Upper lobe of left lung (tissue), 6 donors: Measurements from ENCODE around the gene FOXP1. TPM values are rescaled to one million over a fixed set of nuclear protein-coding genes. Genes with fewer than 3 reads are reported as not detected.

ENCODE experiments used
- ATAC-seq, 2 donors: fragments of 200-7000 bp; cut with Tn5 transposase; one replicate each; pipeline ENCODE4 v1.9.1; 2022; ENCODE audit warnings: mild to moderate bottlenecking in 2 of 2, moderate library complexity in 2 of 2; ENCODE audit not compliant: low FRiP score in 2 of 2
- DNase-seq, 2 donors: peaks; one replicate each; pipeline ENCODE4 v3.0.0-alpha.2; 2019 to 2020
- H3K27ac ChIP-seq, 4 donors: fragments of 200-600 bp; sonication (generic); one replicate each; pipeline ENCODE4 v1.5.1; 2016 to 2019
- H3K27me3 ChIP-seq, 4 donors: fragments of 200-600 bp; sonication (generic); one replicate each; pipeline ENCODE4 v1.5.1; 2017 to 2019
- H3K36me3 ChIP-seq, 4 donors: fragments of 200-600 bp; sonication (generic); one replicate each; pipeline ENCODE4 v1.5.1; 2016 to 2019
- H3K4me1 ChIP-seq, 4 donors: fragments of 200-600 bp; sonication (generic); one replicate each; pipeline ENCODE4 v1.5.1; 2018 to 2019
- H3K4me3 ChIP-seq, 4 donors: fragments of 200-600 bp; sonication (generic); one replicate each; pipeline ENCODE4 v1.5.1; 2017 to 2019; ENCODE audit warnings: mild to moderate bottlenecking in 2 of 4, moderate library complexity in 1 of 4
- H3K9me3 ChIP-seq, 4 donors: fragments of 200-600 bp; sonication (generic); one replicate each; pipeline ENCODE4 v1.5.1; 2018 to 2019
- CTCF ChIP-seq, 6 experiments: fragments of 450-650 bp in 4 of 6; fragments of 200-600 bp in 2 of 6; sonication (generic) in 2 of 6; IDR thresholded peaks; one replicate each; pipeline ENCODE4 v1.5.1; 2016 to 2019; ENCODE audit warnings: antibody characterized with exemption in 6 of 6
- EP300 ChIP-seq, 4 donors: sonication (generic); formaldehyde crosslinking; IDR thresholded peaks; one replicate each; pipeline ENCODE4 v1.5.1; 2017; ENCODE audit warnings: antibody characterized with exemption in 4 of 4, control low read depth in 2 of 4
- POLR2A ChIP-seq, 4 donors: fragments of 450-650 bp; IDR thresholded peaks; one replicate each; pipeline ENCODE4 v1.5.1; 2016 to 2017; ENCODE audit warnings: antibody characterized with exemption in 4 of 4, mild to moderate bottlenecking in 2 of 4
- POLR2AphosphoS5 ChIP-seq, 2 donors: sonication (generic); formaldehyde crosslinking; IDR thresholded peaks; one replicate each; pipeline ENCODE4 v1.5.1; 2017; ENCODE audit warnings: antibody characterized with exemption in 2 of 2
- WGBS, 2 donors: methylation state at CpG; one replicate each; pipeline ENCODE4 v1.1.5; 2017 to 2018; 5-methylcytosine and 5-hydroxymethylcytosine counted together
- total RNA-seq, 6 donors: library from RNA; depleted of rRNA in 4 of 6; stranded (reverse); fragments of >200 nt in 4 of 6; gene quantifications; one replicate each; pipeline versions ENCODE4 v1.1.0 to v1.2.1, GENCODE V29; 2016 to 2021
- donor health status: DM: no; HTN: no; CAD: no; lungs with moderate emphysema.
- donor health status: DM: no; HTN: yes; CAD: no; lungs with severe emphysema.

The FOXP1 gene
- total RNA-seq, 6 donors from 2014 or later = 103 to 248 (median 134) TPM

- no peak for ATAC-seq
- Histone ChIP-seq H3K4me3 (no peak overlapping the region), H3K27ac (no peak overlapping the region), H3K27me3 (no peaks in the 10 kb centered on the region), H3K9me3 (no peaks in the 10 kb centered on the region), H3K4me1 (no peaks in the 10 kb centered on the region), H3K36me3 (no peaks in the 10 kb centered on the region)
- no peak for DNase-seq
- TF ChIP-seq POLR2A (IDR thresholded peaks at IDR 0.05) = no peak
- TF ChIP-seq EP300 (IDR thresholded peaks at IDR 0.05) = no peak
- TF ChIP-seq POLR2AphosphoS5 (IDR thresholded peaks at IDR 0.05) = no peak
- TF ChIP-seq CTCF (IDR thresholded peaks at IDR 0.05) = no peak
- WGBS, 2 donors = 75 to 77% methylated on average over 2 of the region's 2 CpGs
These were observed 396.7 kb downstream of the FOXP1 start for GRCh38 chr3:71186801-71187200.

DNA sequence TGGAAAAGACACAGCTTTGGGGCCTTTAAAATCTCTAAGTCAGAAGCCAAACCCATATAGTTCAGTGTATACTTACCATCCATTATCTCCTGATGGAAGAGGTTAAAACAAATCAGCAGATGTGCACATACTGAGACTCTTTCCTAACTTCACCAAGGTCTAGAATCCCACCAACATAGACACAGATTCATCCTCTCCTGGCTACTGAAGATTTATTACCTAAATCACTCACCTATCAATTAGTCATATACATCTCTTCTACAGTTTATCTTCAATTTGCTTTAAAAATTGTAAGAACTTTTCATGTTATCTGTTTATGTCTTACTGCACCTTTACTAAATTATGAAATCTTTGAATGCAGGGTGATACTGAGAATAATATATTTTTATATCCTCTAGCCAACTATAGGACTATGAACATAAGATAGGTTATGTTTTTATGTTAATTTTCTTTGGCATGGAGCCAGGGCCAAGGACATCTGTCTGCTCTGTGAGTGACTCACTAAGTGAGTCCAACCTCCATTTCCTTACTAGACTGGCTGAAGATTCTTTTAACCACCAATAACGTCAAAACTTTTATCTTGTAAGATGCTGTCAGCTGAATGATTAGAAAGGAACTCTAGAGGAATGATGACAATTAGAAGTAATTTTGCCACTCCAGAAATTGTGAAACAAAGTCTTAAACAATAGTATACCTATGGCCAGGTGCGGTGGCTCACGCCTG is 397.6 kb downstream of the FOXP1 start:
- DNase-seq = no peak
- WGBS, 2 donors = 81 to 83% methylated on average over 3 of the region's 3 CpGs
- ATAC-seq = no peak
- no peak overlapping the region for H3K4me3 ChIP-seq
- no peak for TF ChIP-seq POLR2A (IDR thresholded peaks at IDR 0.05)
- TF ChIP-seq POLR2AphosphoS5 (IDR thresholded peaks at IDR 0.05) = no peak
- TF ChIP-seq CTCF (IDR thresholded peaks at IDR 0.05) = no peak
- no peak for TF ChIP-seq EP300 (IDR thresholded peaks at IDR 0.05)
- no peaks in the 10 kb centered on the region for H3K36me3 ChIP-seq
- H3K27me3 ChIP-seq = no peaks in the 10 kb centered on the region
- no peaks in the 10 kb centered on the region for H3K4me1 ChIP-seq
- H3K27ac ChIP-seq = no peak overlapping the region
- no peaks in the 10 kb centered on the region for H3K9me3 ChIP-seq

- DNase-seq (no peak), ATAC-seq (no peak)
- Histone ChIP-seq H3K36me3 (no peaks in the 10 kb centered on the region), H3K27me3 (no peaks in the 10 kb centered on the region), H3K4me1 (peaks cover 0 to 4% (median 1%) of the 10 kb centered on the region in 4 donors), H3K4me3 (no peak overlapping the region), H3K27ac (no peak overlapping the region), H3K9me3 (no peaks in the 10 kb centered on the region)
- 71 to 85% methylated on average over 1 of the region's 1 CpG for WGBS, 2 donors
- TF ChIP-seq POLR2A (IDR thresholded peaks at IDR 0.05) (no peak), EP300 (IDR thresholded peaks at IDR 0.05) (no peak), CTCF (IDR thresholded peaks at IDR 0.05) (no peak), POLR2AphosphoS5 (IDR thresholded peaks at IDR 0.05) (no peak)
These were observed 399.3 kb downstream of the FOXP1 start for GRCh38 chr3:71184252-71184651.

- Histone ChIP-seq H3K4me1 (peaks cover 0 to 4% (median 1%) of the 10 kb centered on the region in 4 donors), H3K27ac (no peak overlapping the region), H3K27me3 (no peaks in the 10 kb centered on the region), H3K4me3 (no peak overlapping the region), H3K36me3 (no peaks in the 10 kb centered on the region), H3K9me3 (no peaks in the 10 kb centered on the region)
- DNase-seq = no peak
- TF ChIP-seq CTCF (IDR thresholded peaks at IDR 0.05) = no peak
- TF ChIP-seq EP300 (IDR thresholded peaks at IDR 0.05) = no peak
- TF ChIP-seq POLR2AphosphoS5 (IDR thresholded peaks at IDR 0.05) = no peak
- no peak for TF ChIP-seq POLR2A (IDR thresholded peaks at IDR 0.05)
- 98 to 100% methylated on average over 5 of the region's 5 CpGs for WGBS, 2 donors
- ATAC-seq = no peak
These were observed 400.0 kb downstream of the FOXP1 start for GRCh38 chr3:71183549-71183948.

- Histone ChIP-seq H3K4me3 (no peak overlapping the region), H3K36me3 (no peaks in the 10 kb centered on the region), H3K27me3 (no peaks in the 10 kb centered on the region), H3K4me1 (peaks cover 0 to 4% (median 1%) of the 10 kb centered on the region in 4 donors), H3K9me3 (no peaks in the 10 kb centered on the region), H3K27ac (no peak overlapping the region)
- 78 to 79% methylated on average over 6 of the region's 6 CpGs for WGBS, 2 donors
- TF ChIP-seq POLR2A (IDR thresholded peaks at IDR 0.05) (no peak), CTCF (IDR thresholded peaks at IDR 0.05) (no peak), POLR2AphosphoS5 (IDR thresholded peaks at IDR 0.05) (no peak), EP300 (IDR thresholded peaks at IDR 0.05) (no peak)
- DNase-seq = no peak
- no peak for ATAC-seq
These were observed 403.0 kb downstream of the FOXP1 start for GRCh38 chr3:71180524-71180923.
